Gastrocnemius medialis (tissue), 4 donors: ENCODE data around the gene DNMT1.

ENCODE experiments used
- POLR2A ChIP-seq, 2 donors: fragments of 450-650 bp; IDR thresholded peaks; one replicate each; pipeline ENCODE4 v1.6.1; 2017; ENCODE audit warnings: antibody characterized with exemption in 2 of 2, mild to moderate bottlenecking in 2 of 2, moderate library complexity in 2 of 2
- TF ChIP-seq, protein P1 (sequence below), 5 experiments: fragments of 450-650 bp in 3 of 5; fragments of 200-600 bp in 2 of 5; sonication (generic) in 2 of 5; IDR thresholded peaks in 4 of 5; conservative IDR thresholded peaks in 1 of 5; 1 replicate in 4 of 5; 2 replicates in 1 of 5; pipeline ENCODE4 v1.5.1; 2016 to 2019; ENCODE audit warnings: antibody characterized with exemption in 5 of 5, mild to moderate bottlenecking in 3 of 5, moderate library complexity in 3 of 5

DNA sequence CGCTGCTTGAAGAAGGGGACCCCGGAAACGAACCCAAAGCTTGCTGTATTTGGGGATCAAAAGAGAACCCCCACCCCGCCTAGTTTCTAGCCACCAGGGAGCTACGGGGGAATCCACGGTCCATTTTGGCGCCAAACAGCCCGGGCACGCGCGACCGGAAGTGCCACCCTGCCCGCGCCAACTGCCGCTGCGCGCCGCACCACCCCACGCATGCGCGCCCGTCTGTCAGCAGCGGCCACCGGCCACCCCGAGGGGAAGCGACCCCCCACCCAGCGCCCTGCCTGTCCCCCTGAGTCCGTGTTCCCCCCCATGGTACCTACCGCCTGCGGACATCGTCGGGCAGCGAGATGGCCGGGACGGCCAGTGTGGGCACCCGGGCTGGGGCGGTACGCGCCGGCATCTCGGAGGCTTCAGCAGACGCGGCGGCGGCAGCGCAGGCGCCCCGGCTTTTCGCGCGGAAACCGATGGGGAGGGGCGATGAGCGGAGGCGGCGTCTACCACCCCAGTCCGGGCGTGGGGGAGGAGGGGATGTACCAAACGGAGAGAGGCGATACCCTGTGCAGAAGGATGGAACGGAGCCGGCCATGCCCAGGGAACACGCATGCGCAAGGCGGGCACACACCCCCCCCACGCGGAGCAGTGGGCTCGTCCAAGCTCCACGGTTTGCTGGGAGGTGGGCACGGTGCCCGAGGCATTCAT is at the start of gene DNMT1:
- TF ChIP-seq POLR2A (IDR thresholded peaks at IDR 0.05), result peak; percentile 53 to 72
- TF ChIP-seq, protein P1, sequence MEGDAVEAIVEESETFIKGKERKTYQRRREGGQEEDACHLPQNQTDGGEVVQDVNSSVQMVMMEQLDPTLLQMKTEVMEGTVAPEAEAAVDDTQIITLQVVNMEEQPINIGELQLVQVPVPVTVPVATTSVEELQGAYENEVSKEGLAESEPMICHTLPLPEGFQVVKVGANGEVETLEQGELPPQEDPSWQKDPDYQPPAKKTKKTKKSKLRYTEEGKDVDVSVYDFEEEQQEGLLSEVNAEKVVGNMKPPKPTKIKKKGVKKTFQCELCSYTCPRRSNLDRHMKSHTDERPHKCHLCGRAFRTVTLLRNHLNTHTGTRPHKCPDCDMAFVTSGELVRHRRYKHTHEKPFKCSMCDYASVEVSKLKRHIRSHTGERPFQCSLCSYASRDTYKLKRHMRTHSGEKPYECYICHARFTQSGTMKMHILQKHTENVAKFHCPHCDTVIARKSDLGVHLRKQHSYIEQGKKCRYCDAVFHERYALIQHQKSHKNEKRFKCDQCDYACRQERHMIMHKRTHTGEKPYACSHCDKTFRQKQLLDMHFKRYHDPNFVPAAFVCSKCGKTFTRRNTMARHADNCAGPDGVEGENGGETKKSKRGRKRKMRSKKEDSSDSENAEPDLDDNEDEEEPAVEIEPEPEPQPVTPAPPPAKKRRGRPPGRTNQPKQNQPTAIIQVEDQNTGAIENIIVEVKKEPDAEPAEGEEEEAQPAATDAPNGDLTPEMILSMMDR (IDR thresholded peaks at IDR 0.05 in 4 of 5, conservative IDR thresholded peaks at IDR 0.05 in 1 of 5), result no peak
